Uterus (tissue), 2 donors: ENCODE measurements around the gene PLPPR3.

ENCODE experiments used
- CTCF ChIP-seq, 4 experiments: fragments of 200-600 bp in 2 of 4; fragments of 450-650 bp in 2 of 4; sonication (generic) in 2 of 4; IDR thresholded peaks; one replicate each; pipeline ENCODE4 v1.5.1; 2016 to 2019; ENCODE audit warnings: antibody characterized with exemption in 4 of 4, mild to moderate bottlenecking in 2 of 4, moderate library complexity in 1 of 4
- POLR2A ChIP-seq, 2 donors: fragments of 450-650 bp; IDR thresholded peaks; one replicate each; pipeline ENCODE4 v1.6.1; 2016; ENCODE audit warnings: antibody characterized with exemption in 2 of 2, mild to moderate bottlenecking in 1 of 2, moderate library complexity in 1 of 2

GRCh38 chr19:862581-863314 is 41.0 kb upstream of the PLPPR3 start:
- TF ChIP-seq CTCF (IDR thresholded peaks at IDR 0.05) (no peak), POLR2A (IDR thresholded peaks at IDR 0.05) (no peak)
